VCaP (cell line): ENCODE data around the gene HIRA.

Experiments
- H3K27ac ChIP-seq: fragments of 450-650 bp; 2 replicates; pipeline ENCODE4 v1.5.1; 2017
- CTCF ChIP-seq: fragments of 450-650 bp; conservative IDR thresholded peaks from 2 replicates; pipeline ENCODE4 v1.5.1; 2017; ENCODE audit warnings: mild to moderate bottlenecking, moderate library complexity

HIRA gene

GRCh38 chr22:19434829-19435580 lies 3.5 kb upstream of the HIRA start:
- no peak overlapping the region for H3K27ac ChIP-seq
- no peak for TF ChIP-seq CTCF

GRCh38 chr22:19434401-19434800 lies 2.9 kb upstream of the HIRA start:
- TF ChIP-seq CTCF = no peak
- no peak overlapping the region for H3K27ac ChIP-seq

GRCh38 chr22:19432133-19432851 lies 759 bp upstream of the HIRA start, which contains the start of gene MRPL40:
MRPL40 (plus strand) TSS chr22:19432545; CDS start chr22:19432555, 10 bp downstream.
- TF ChIP-seq CTCF = no peak
- peak within 1 kb of the TSS; percentile 99 for H3K27ac ChIP-seq

- peak overlapping the region; percentile 99 for H3K27ac ChIP-seq
- peak; percentile 41 for TF ChIP-seq CTCF
Measured at GRCh38 chr22:19430890-19431541, 517 bp downstream of the HIRA start.

GRCh38 chr22:19429950-19430889 lies 1.3 kb downstream of the HIRA start:
- H3K27ac ChIP-seq = peak overlapping the region; percentile 99
- TF ChIP-seq CTCF = no peak

- TF ChIP-seq CTCF = no peak
Measured at GRCh38 chr22:19424186-19424500, 7.4 kb downstream of the HIRA start.

More at GRCh38 chr22:19424186-19424500, 7.4 kb downstream of the HIRA start:
- no peak overlapping the region for H3K27ac ChIP-seq
